ENCODE results near the gene BTBD2.

DNA sequence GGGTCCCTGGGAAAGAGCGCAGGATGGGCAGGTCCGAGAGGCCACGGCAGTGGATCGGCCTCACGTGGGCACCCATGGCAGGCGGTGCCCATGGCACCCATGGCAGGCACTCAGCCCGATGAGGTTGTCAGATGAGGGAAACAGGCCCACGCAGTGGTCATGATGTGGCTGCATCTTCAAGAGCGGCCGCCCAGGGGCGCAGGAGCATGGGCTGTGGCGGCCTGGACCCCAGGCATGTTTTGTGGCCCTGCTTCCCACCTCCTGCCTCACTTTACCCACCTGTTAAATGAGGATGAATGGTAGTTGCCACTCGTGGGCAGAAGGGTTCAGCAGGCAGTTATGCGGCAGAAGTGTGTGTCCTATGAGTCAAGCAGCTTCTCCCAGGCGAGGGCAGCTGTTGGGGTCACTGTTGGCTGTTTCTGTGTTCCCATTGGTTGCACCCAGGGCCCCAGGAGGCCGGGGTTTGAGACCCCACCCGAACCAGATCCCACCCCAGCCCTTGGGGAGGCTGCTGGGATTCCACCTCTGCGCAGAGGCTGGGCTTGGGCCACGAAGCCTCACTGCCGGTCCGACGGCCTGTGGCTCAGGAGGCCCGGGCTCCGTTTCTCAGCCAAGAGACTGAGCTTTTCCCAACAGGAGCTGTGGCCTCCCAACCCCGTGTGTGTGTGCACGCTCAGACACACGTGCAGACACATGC is 44.6 kb downstream of the BTBD2 start:
- TF ChIP-seq, protein P1, sequence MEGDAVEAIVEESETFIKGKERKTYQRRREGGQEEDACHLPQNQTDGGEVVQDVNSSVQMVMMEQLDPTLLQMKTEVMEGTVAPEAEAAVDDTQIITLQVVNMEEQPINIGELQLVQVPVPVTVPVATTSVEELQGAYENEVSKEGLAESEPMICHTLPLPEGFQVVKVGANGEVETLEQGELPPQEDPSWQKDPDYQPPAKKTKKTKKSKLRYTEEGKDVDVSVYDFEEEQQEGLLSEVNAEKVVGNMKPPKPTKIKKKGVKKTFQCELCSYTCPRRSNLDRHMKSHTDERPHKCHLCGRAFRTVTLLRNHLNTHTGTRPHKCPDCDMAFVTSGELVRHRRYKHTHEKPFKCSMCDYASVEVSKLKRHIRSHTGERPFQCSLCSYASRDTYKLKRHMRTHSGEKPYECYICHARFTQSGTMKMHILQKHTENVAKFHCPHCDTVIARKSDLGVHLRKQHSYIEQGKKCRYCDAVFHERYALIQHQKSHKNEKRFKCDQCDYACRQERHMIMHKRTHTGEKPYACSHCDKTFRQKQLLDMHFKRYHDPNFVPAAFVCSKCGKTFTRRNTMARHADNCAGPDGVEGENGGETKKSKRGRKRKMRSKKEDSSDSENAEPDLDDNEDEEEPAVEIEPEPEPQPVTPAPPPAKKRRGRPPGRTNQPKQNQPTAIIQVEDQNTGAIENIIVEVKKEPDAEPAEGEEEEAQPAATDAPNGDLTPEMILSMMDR (IDR thresholded peaks at IDR 0.05; ENCODE audit: low read depth, low read length, missing input control) = no peak
- no peak for TF ChIP-seq YY1 (IDR thresholded peaks at IDR 0.05)
- no peak for TF ChIP-seq FOXA1 (IDR thresholded peaks at IDR 0.05)
- TF ChIP-seq JUND (IDR thresholded peaks at IDR 0.05) = no peak
- TF ChIP-seq, protein P2, sequence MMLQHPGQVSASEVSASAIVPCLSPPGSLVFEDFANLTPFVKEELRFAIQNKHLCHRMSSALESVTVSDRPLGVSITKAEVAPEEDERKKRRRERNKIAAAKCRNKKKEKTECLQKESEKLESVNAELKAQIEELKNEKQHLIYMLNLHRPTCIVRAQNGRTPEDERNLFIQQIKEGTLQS (IDR thresholded peaks at IDR 0.05) = no peak

Measured in liver (tissue), 3 donors.